Activated CD8-positive, alpha-beta memory T cell treated with anti-CD3 and anti-CD28 coated beads for 48 hours (primary cell): ENCODE measurements around the gene CCL4.
"Not testable (repeated sequence)": the region's sequence is repeated elsewhere in the genome, so short reads cannot be mapped to it uniquely, and the experiment has no call there.

ENCODE experiments used
- DNase-seq, 3 experiments: peaks; one replicate each; pipeline ENCODE4 v3.0.0-alpha.2; 2020; ENCODE audit warnings: low read depth in 2 of 3, low spot score in 2 of 3

The CCL4 gene

GRCh38 chr17:36115649-36115977 lies 12.0 kb downstream of the CCL4 start:
- not testable (repeated sequence) for DNase-seq

DNA sequence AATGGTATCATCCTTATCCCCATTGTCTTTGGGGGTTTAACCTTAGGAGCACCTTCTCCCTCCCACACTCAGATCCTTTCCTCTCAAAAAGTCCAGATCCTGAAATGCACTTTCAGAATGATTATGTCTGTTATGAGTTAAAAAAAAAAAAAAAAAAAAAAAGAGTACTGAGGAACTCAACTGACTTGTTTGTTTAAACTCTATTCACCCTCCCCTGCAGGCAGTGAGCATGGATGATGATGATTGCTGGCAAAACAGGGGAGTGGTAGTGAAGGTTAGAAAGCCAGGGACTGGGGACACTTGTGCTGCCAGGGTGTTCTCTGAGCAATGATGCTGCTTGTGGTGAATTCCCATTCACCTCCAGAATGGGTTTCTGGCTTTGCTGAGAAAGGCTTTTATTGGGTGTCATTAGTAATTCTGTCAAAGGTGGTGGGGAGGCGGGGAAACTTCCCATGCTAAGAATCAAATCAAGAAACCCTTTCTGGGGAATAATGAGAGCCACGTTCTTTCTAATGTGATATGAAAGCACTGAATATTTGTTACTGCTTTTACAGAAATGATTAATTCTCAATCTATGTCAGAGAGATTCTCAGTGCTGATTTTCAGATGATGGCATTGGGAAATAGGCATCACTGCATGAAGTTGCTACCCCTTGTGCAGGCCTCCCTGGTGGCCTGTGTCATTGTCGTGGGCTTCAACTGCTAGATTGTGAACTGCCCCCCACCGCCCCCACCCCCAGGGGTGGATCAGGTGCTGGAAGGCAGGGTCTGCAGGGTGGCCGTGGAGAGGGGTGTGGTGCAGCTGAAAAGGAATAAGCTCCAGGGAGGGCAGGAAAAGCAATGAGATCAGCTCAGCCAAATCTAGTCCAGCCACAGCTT lies 14.1 kb downstream of the CCL4 start:
- no peak for DNase-seq

DNA sequence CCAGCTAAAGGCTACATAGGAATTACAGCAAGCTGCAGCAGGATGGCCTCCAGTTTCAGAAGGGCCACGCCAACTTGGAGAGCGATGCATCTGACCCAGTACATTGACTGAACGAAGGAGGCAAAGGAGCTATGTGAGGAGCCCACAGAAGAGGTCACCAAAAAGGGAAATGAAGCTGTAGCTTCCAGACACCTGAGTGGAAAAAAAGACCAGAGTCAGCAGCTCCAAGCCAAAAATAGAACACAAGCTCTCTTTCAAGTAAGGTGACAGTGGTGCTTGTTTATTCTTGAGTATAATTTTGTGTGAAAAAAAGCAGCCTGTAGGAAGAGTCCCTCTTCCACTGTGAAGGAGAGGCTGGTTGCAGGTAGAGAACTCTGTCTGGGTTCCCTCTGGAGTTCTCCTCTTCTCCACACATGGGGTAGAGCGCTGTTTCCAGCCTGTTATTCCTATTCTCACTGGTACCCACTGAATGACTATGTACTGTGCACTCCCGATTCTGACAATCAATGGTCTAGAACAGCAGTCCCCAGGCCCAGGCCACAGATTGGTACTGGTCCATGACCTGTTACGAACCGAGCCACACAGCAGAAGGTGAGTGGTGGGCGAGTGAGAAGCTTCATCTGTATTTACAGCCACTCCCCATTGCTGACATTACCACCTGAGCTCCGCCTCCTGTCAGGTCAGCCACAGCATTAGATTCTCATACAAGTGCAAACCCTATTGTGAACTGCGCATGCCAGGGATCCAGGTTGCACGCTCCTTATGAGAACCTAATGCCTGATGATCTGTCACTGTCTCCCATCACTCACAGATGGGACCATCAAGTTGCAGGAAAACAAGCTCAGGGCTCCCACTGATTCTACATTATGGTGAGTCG lies 15.1 kb downstream of the CCL4 start:
- no peak for DNase-seq

GRCh38 chr17:36120221-36120620 lies 16.6 kb downstream of the CCL4 start:
- no peak for DNase-seq

GRCh38 chr17:36121099-36121498 lies 17.5 kb downstream of the CCL4 start:
- DNase-seq = not testable (repeated sequence)

- DNase-seq = no peak
These were observed 19.8 kb downstream of the CCL4 start for GRCh38 chr17:36123431-36123830.

DNA sequence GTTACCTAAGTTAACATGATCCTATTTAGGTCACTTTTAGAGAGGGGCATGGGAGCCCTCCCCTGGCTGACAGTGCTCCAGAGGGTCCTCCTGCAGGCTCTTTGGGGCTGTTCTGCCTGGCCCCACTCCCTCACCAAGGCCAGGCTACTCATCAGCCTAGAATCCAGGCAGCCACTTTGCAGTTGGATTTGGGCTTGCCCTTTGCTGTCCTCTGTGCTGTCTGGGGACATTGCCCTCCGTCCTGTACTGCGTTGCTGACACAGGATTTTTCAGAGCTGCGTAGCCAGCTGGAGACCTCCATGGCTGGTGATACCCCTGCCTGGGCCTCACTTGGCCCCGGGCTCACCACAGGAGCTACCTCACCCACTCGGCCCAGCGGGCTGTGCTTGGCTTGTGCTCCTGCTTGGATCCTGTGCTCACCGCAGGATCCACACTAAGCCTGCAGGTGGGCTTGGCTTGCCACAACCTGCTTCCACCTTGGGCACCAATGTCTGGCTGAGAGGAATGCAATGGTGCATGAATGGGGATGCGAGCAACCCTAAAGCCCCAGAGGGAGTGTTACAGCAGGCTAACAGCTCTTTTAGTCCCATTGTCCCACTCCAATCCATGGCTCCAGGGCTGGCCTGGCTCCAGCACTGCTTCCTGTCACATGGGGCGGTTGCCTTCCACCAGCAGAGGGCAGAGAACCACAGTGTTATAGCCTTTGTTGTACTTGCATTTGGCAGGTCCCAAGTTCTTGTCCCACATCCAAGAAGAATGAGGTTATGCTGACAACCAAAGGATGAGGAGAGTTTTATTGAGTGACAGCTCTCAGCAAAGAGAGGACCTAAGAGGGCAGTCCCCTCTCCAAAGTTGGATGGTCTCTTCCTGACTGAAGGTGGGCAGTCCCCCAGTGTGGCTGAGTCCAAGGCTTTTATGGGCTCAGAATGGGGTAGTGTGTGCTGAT lies 21.5 kb downstream of the CCL4 start:
- no peak for DNase-seq

- DNase-seq = no peak
These were observed 23.7 kb downstream of the CCL4 start for GRCh38 chr17:36127199-36127893.

DNA sequence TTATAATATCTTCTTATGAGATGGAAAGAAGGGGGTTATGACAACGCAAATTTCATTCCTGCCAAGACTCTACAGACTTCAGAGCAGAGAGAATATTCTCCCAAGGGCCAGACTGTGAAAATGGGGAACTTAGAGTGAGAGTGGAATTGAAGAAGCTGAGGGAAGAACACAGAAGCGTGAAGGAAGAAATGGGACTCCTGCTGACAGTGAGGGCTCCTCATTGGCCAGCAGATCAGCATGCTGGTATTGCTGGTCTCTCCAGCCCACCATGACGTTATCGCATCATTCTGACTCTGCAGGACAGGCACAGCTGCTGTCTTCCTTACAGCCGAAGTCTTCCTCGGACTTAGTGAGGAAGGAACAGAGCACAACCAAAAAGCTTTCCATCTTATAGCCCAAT lies 24.3 kb downstream of the CCL4 start:
- DNase-seq = no peak

DNA sequence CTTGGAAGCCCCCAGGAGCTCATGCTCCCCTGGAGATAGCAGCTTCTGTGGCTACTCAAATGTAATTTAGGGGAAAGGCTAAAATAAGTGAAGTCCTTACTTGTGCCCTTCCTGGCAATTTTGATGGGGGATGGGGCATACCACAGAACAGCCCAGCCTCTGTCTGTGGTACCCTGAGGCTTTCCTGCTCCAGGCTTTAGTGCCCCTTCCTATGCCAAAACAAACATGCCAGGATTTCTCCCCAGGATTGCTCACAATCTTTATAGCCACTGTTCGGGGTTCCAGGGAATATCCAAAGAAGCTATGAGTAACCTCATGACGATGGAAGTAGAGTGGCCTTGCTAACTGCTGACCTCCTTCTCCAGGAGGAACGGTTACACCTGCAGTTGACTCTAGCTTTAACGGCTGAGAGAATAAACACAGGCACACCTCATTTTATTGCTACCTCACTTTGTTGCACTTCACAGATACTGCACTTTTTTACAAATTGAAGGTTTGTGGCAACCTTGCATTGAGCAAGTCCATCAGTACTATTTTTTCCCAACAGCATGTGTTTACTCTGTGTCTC lies 24.9 kb downstream of the CCL4 start:
- DNase-seq = no peak

DNA sequence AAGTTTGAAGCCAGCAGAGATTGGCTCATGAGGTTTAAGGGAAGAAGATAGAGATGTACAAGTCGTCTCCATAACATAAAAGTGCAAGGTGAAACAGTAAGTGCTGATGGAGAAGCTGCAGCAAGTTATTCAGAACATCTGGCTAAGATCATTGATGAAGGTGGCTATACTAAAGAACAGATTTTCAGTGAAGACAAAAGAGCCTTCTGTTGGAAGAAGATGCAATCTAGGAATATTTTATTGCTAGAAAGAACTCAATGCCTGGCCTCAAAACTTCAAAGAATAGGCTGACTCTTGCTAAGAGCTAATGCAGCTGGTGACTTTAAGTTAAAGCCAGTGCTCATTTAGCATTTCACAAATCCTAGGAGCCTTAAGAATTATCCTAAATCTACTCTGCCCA lies 26.0 kb downstream of the CCL4 start:
- no peak for DNase-seq

- no peak for DNase-seq
These were observed 26.7 kb downstream of the CCL4 start for GRCh38 chr17:36130346-36130745.

DNA sequence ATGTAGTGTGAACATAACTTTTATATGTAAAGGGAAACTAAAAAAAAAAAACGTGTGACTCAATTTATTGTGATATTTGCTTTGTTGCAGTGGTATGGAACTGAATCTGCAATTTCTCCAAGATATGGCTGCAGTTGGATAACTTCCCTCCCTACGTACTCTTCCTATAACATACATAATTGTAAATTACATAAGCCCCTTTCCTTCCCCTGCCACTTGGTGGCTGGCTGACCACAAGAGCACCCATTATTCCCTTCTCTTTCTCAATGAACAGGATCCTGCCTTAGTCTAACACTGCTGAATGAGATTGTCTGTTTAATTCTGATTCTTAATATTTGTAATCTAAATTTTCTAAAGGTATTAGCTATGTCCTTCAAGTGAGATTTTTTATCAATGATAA lies 27.8 kb downstream of the CCL4 start:
- DNase-seq = no peak

DNA sequence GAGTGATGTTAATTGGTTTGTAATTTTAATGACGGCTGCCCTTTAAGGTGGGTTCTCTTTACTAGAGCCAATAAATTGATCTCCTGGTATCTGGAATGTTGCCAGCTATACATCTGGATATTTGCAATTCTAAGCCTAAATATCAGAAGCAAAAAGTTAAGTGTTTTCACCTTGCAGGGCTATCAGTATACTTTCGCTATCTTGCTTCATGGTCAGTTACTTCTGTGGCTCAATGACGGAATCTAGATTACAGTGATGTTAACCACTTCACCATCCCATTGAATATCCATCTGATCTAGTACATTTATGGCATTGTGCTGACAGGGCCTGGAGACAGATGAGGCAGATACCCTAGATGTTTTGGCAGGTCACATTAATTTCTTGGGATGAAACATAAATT lies 28.3 kb downstream of the CCL4 start:
- no peak for DNase-seq

GRCh38 chr17:36132421-36132831 lies 28.8 kb downstream of the CCL4 start:
- no peak for DNase-seq

GRCh38 chr17:36133602-36134236 lies 30.1 kb downstream of the CCL4 start:
- no peak for DNase-seq

DNA sequence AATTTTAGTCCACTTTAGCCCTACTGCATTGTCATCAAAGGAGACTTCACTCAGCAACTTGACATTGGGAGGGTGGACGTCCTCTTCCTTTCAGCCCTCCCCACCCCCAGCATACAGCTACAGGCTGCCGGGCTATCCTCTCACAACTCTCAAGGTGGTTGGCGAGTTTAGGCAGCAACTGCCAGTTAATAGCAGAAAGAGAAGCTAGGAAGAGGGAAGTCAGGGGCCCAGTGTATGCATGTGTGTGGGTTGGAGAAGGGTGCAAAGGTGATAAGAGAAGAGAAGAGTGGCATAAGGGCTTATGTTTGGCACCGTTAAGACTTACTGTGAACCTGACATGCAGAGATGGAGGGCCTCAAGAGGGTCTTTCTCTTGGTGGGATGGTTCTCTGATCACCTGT lies 31.8 kb downstream of the CCL4 start:
- no peak for DNase-seq

GRCh38 chr17:36136036-36136435 lies 32.4 kb downstream of the CCL4 start:
- DNase-seq = no peak

- no peak for DNase-seq
These were observed 32.8 kb downstream of the CCL4 start for GRCh38 chr17:36136439-36136838.

DNA sequence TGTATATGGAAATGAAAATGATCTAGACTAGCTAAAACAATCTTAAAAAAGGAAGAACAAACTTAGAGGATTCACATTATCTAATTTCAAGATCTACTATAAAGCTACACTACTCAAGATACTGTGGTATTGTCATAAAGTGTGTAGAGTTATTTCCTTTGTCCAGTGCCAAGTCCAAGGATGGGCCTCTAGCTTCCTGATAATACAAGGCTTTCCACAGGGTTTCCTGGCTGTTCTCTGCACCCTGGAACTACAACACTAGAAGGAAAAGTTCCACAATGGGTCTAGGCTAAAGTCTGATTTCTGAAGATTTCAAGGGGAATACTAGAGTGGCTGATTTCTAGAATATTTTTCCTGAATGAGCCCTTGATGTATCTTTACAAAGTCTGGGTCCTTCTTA lies 38.6 kb downstream of the CCL4 start:
- no peak for DNase-seq
